SK-N-MC (cell line): ENCODE data around the gene IL17RC.

Experiments used
- EZH2 ChIP-seq: fragments of 200-600 bp; sonication (generic); IDR thresholded peaks from one replicate; pipeline ENCODE4 v1.6.1; 2017; ENCODE audit warnings: antibody characterized with exemption
- POLR2AphosphoS5 ChIP-seq: IDR thresholded peaks from 2 replicates; pipeline ENCODE4 v1.6.1; 2012; ENCODE audit warnings: mild to moderate bottlenecking, low read depth, low read length, borderline replicate concordance

GRCh38 chr3:9944271-9944670, 27.4 kb downstream of the IL17RC start:
- no peak for TF ChIP-seq EZH2
- TF ChIP-seq POLR2AphosphoS5, result no peak
